ENCODE data around the gene CXorf65.

Gene CXorf65

DNA sequence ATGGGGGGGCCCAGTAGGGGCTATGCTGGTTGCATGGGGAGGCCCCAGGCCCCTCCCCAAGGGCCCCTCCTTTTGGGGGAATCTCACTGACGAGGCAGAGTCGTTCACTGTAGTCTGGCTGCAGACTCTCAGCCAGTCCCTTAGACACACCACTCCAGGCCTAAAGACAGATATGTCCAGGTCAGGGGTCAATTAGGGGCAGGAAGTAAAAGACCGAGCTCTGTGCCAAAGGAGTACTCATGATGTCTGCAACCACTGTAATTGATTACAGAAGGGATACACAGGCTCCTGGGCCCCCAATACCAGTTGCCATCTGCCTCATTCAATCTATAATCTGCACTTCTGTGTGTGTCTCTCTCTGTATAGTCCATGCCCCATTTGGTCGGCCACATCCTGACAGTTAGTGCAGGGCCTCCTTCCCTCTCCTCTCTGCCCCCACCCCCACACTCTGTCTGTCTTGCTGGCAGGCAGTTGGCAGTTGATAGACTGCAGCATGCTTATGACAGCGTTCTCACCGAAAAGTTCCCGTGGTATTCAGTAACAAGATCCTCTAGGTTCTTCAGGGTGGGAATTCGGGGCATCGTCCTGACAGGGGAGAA lies 1.3 kb upstream of the CXorf65 start:
- no peaks in the 10 kb centered on the region for H3K27me3 ChIP-seq (ENCODE audit: control insufficient read depth in 1 of 2, insufficient read depth in 2 of 2, low read length in 2 of 2)
- H3K9me3 ChIP-seq (ENCODE audit: control insufficient read depth in 1 of 2, low read length in 2 of 2): no peaks in the 10 kb centered on the region
- H3K27ac ChIP-seq (ENCODE audit: low read depth, low read length): no peak overlapping the region
- no peaks in the 10 kb centered on the region for H3K36me3 ChIP-seq (ENCODE audit: control insufficient read depth in 1 of 2, insufficient read depth in 2 of 2, low read length in 2 of 2)
- no peak overlapping the region for H3K4me3 ChIP-seq (ENCODE audit: low read depth in 1 of 2, low read length in 2 of 2)
- H3K4me1 ChIP-seq (ENCODE audit: control insufficient read depth in 1 of 2, insufficient read depth in 2 of 2, low read length in 2 of 2): peaks cover 15 to 24% of the 10 kb centered on the region in 2 donors
- no peak overlapping the region for H3K9ac ChIP-seq (ENCODE audit: low read depth in 1 of 2, low read length in 2 of 2)

DNA sequence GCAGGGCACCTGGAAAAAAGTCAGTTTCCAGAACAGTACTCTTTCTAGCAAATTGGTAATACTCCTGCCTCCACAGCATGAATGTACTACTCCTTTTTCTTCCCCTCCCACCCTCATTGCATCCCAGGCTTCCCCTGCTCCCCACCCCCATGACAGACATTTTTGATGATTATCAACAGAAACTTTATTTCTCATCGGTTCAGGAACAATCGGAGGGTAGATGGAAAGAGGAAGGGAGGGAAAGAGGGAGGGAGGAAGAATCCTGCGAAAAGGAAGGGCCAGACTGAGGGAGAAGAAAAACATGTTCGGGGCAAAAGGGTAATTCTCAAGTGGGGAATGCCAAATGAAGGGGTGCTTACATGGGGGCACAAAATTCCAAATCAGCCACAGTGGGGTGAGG lies 705 bp upstream of the CXorf65 start:
- no peaks in the 10 kb centered on the region for H3K9me3 ChIP-seq (ENCODE audit: control insufficient read depth in 1 of 2, low read length in 2 of 2)
- no peak overlapping the region for H3K9ac ChIP-seq (ENCODE audit: low read depth in 1 of 2, low read length in 2 of 2)
- no peak overlapping the region for H3K4me3 ChIP-seq (ENCODE audit: low read depth in 1 of 2, low read length in 2 of 2)
- H3K4me1 ChIP-seq (ENCODE audit: control insufficient read depth in 1 of 2, insufficient read depth in 2 of 2, low read length in 2 of 2): peaks cover 15 to 23% of the 10 kb centered on the region in 2 donors
- no peaks in the 10 kb centered on the region for H3K36me3 ChIP-seq (ENCODE audit: control insufficient read depth in 1 of 2, insufficient read depth in 2 of 2, low read length in 2 of 2)
- H3K27me3 ChIP-seq (ENCODE audit: control insufficient read depth in 1 of 2, insufficient read depth in 2 of 2, low read length in 2 of 2): no peaks in the 10 kb centered on the region
- no peak overlapping the region for H3K27ac ChIP-seq (ENCODE audit: low read depth, low read length)

DNA sequence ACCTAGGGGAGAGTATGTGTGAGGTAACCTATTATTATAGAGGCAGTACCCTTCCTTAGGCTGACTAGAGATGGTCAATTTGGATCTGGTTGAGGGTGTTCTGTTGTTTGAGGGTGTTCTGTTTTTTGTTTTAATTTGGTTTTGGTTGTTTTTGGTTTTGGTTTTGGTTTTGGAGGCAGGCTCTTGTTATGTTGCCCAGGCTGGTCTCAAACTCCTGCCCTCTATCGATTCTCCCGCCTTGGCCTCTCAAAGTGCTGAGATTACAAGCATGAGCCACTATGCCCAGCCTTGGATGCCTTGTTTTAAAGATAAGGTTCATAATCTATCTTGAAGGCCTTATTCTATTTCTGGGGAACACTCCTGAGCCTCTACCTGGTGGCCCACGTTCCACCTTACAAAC lies 912 bp downstream of the CXorf65 start:
- Histone ChIP-seq H3K27ac (ENCODE audit: low read depth, low read length) (no peak overlapping the region), H3K27me3 (ENCODE audit: control insufficient read depth in 1 of 2, insufficient read depth in 2 of 2, low read length in 2 of 2) (no peaks in the 10 kb centered on the region), H3K36me3 (ENCODE audit: control insufficient read depth in 1 of 2, insufficient read depth in 2 of 2, low read length in 2 of 2) (peaks cover 0 to 3% of the 10 kb centered on the region in 2 donors), H3K4me1 (ENCODE audit: control insufficient read depth in 1 of 2, insufficient read depth in 2 of 2, low read length in 2 of 2) (peaks cover 13 to 15% of the 10 kb centered on the region in 2 donors), H3K4me3 (ENCODE audit: low read depth in 1 of 2, low read length in 2 of 2) (no peak overlapping the region), H3K9ac (ENCODE audit: low read depth in 1 of 2, low read length in 2 of 2) (no peak overlapping the region), H3K9me3 (ENCODE audit: control insufficient read depth in 1 of 2, low read length in 2 of 2) (no peaks in the 10 kb centered on the region)

DNA sequence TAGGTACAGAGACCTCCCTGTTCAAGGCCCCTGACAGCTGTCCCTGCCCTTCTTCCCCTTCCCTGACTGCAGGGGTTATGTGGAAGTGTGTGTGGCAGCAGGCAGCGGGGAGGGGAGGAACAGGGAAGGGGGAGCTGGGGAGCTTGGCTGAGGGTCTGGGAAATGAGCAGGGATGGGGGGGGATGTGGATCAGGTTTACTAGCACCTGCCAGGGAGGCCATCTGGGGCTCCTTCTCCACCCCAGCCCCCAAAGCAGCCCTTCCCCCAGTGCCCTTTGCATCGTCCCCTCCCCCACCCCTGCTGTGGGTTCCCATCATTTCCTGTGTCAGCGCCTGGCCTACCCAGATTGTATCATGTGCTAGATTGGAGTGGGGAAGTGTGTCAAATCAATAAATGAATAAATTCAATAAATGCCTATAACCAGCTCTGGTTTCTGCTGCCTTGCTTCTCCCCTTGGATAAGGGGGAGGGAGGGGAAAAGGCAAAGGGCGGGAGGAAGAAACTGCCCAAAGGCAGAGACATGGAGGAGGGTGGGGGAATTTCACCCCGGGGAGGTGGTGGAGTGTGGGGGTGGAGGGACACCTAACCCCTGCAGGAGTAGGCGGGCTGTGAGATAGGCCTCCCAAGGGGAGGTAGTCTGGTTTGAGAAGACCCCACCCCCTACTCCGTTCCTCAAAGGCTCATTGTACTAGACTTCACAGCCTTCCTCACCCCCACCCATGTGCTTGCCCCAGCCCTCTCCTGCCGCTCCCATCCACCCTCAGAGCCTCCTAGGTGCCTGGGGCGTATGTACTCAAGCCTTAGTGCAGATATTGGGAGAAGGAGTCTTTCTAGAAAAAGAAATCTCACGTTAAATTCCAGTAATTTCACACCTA lies 3.2 kb downstream of the CXorf65 start:
- Histone ChIP-seq H3K9ac (ENCODE audit: low read depth in 1 of 2, low read length in 2 of 2) (peak overlapping the region in 1 of 2 donors; percentile 24), H3K27ac (ENCODE audit: low read depth, low read length) (peak overlapping the region; percentile 42), H3K27me3 (ENCODE audit: control insufficient read depth in 1 of 2, insufficient read depth in 2 of 2, low read length in 2 of 2) (no peaks in the 10 kb centered on the region)

DNA sequence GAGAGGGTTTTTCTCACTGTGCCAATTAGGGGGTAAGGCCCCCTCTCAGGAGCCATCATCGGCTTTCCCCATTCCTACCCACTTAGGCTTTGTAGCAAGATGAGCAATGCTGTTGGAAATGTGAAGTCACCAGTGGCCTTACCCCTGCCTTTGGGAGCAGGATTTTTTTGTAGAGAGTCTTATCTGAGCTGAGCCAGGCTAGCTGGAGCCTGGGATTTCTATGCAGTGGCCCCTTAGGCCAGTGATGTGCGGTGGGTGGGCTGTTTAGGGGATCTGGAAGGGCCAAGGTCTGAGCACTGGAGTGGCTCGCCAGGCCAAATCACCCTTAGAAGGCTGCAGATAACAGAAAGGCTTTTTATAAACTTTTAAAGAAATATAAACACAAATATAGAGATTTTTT lies 4.2 kb downstream of the CXorf65 start:
- no peak overlapping the region for H3K9ac ChIP-seq (ENCODE audit: low read depth in 1 of 2, low read length in 2 of 2)
- H3K27ac ChIP-seq (ENCODE audit: low read depth, low read length): no peak overlapping the region
- H3K27me3 ChIP-seq (ENCODE audit: control insufficient read depth in 1 of 2, insufficient read depth in 2 of 2, low read length in 2 of 2): no peaks in the 10 kb centered on the region

More for the DNA sequence above, 3.2 kb downstream of the CXorf65 start:
- Histone ChIP-seq H3K4me1 (ENCODE audit: control insufficient read depth in 1 of 2, insufficient read depth in 2 of 2, low read length in 2 of 2) (peaks cover 15 to 16% of the 10 kb centered on the region in 2 donors), H3K4me3 (ENCODE audit: low read depth in 1 of 2, low read length in 2 of 2) (peak overlapping the region; percentile 16 to 43), H3K36me3 (ENCODE audit: control insufficient read depth in 1 of 2, insufficient read depth in 2 of 2, low read length in 2 of 2) (peaks cover 0 to 3% of the 10 kb centered on the region in 2 donors), H3K9me3 (ENCODE audit: control insufficient read depth in 1 of 2, low read length in 2 of 2) (no peaks in the 10 kb centered on the region)

DNA sequence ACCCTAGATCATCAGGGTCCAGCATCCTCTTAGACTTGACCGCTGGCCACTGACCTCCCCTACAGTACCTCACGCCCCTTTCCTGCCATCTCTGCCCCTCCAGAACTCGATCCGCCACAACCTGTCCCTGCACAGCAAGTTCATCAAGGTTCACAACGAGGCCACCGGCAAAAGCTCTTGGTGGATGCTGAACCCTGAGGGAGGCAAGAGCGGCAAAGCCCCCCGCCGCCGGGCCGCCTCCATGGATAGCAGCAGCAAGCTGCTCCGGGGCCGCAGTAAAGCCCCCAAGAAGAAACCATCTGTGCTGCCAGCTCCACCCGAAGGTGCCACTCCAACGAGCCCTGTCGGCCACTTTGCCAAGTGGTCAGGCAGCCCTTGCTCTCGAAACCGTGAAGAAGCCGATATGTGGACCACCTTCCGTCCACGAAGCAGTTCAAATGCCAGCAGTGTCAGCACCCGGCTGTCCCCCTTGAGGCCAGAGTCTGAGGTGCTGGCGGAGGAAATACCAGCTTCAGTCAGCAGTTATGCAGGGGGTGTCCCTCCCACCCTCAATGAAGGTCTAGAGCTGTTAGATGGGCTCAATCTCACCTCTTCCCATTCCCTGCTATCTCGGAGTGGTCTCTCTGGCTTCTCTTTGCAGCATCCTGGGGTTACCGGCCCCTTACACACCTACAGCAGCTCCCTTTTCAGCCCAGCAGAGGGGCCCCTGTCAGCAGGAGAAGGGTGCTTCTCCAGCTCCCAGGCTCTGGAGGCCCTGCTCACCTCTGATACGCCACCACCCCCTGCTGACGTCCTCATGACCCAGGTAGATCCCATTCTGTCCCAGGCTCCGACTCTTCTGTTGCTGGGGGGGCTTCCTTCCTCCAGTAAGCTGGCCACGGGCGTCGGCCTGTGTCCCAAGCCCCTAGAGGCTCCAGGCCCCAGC lies 5.7 kb downstream of the CXorf65 start:
- peaks cover 21 to 28% of the 10 kb centered on the region in 2 donors for H3K4me1 ChIP-seq (ENCODE audit: control insufficient read depth in 1 of 2, insufficient read depth in 2 of 2, low read length in 2 of 2)
- no peaks in the 10 kb centered on the region for H3K9me3 ChIP-seq (ENCODE audit: control insufficient read depth in 1 of 2, low read length in 2 of 2)
- no peak overlapping the region for H3K27ac ChIP-seq (ENCODE audit: low read depth, low read length)
- no peak overlapping the region for H3K4me3 ChIP-seq (ENCODE audit: low read depth in 1 of 2, low read length in 2 of 2)
- H3K36me3 ChIP-seq (ENCODE audit: control insufficient read depth in 1 of 2, insufficient read depth in 2 of 2, low read length in 2 of 2): peaks cover 0 to 3% of the 10 kb centered on the region in 2 donors
- H3K27me3 ChIP-seq (ENCODE audit: control insufficient read depth in 1 of 2, insufficient read depth in 2 of 2, low read length in 2 of 2): no peaks in the 10 kb centered on the region
- no peak overlapping the region for H3K9ac ChIP-seq (ENCODE audit: low read depth in 1 of 2, low read length in 2 of 2)

More for the DNA sequence above, 4.2 kb downstream of the CXorf65 start:
- H3K4me1 ChIP-seq (ENCODE audit: control insufficient read depth in 1 of 2, insufficient read depth in 2 of 2, low read length in 2 of 2): peaks cover 21 to 22% of the 10 kb centered on the region in 2 donors
- no peak overlapping the region for H3K4me3 ChIP-seq (ENCODE audit: low read depth in 1 of 2, low read length in 2 of 2)
- no peaks in the 10 kb centered on the region for H3K9me3 ChIP-seq (ENCODE audit: control insufficient read depth in 1 of 2, low read length in 2 of 2)
- H3K36me3 ChIP-seq (ENCODE audit: control insufficient read depth in 1 of 2, insufficient read depth in 2 of 2, low read length in 2 of 2): peaks cover 0 to 3% of the 10 kb centered on the region in 2 donors

DNA sequence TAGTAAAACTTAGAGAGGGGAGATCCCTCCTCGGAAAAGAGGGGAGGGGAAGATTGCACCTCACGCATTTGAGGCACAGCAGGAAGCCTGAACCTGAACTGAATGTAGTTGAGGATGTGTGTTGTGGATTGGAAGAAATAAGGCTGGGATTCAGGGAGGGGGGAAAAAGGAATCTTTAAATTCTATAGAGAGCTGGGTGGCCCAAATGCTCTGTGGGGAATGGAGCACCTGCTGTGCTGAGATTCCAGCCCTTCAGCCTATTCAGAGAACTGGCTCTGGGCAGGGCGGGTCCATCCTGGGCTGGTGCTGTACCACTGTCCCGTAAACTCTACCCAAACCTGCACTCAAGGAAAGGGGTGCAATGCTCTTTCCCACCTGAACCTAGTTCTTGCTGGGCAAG lies 6.8 kb downstream of the CXorf65 start:
- Histone ChIP-seq H3K27me3 (ENCODE audit: control insufficient read depth in 1 of 2, insufficient read depth in 2 of 2, low read length in 2 of 2) (no peaks in the 10 kb centered on the region), H3K4me1 (ENCODE audit: control insufficient read depth in 1 of 2, insufficient read depth in 2 of 2, low read length in 2 of 2) (peaks cover 25 to 33% of the 10 kb centered on the region in 2 donors), H3K27ac (ENCODE audit: low read depth, low read length) (no peak overlapping the region), H3K9me3 (ENCODE audit: control insufficient read depth in 1 of 2, low read length in 2 of 2) (no peaks in the 10 kb centered on the region), H3K36me3 (ENCODE audit: control insufficient read depth in 1 of 2, insufficient read depth in 2 of 2, low read length in 2 of 2) (peaks cover 0 to 3% of the 10 kb centered on the region in 2 donors), H3K4me3 (ENCODE audit: low read depth in 1 of 2, low read length in 2 of 2) (no peak overlapping the region), H3K9ac (ENCODE audit: low read depth in 1 of 2, low read length in 2 of 2) (no peak overlapping the region)

DNA sequence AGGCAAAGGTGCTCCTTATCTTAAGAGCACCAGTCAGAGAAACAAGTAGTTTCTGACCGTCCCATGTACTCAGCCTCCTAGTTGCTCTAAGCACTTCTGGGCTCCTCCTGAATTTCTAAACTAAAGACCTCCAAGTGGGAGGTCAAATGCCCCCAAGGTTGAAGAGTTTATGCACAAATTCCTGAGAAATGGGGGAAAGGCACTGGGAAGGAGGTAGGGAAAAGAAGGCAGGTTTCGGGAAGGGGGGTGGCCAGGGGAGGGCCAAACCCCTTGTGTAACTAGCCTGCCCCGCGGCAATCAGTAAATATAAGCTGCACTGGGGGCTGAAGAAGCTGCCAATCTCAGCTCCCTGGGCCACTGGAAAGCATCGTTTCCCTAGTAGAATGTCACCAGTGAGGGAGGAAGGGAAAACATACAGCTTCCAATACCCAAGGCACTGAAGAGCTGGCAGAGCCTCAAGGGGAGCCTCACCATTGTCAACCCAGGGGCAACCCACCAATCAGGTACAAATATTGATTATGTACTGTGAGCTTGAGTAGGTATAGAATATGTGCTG lies 7.5 kb downstream of the CXorf65 start:
- Histone ChIP-seq H3K36me3 (ENCODE audit: control insufficient read depth in 1 of 2, insufficient read depth in 2 of 2, low read length in 2 of 2) (peaks cover 0 to 3% of the 10 kb centered on the region in 2 donors), H3K27ac (ENCODE audit: low read depth, low read length) (no peak overlapping the region), H3K9ac (ENCODE audit: low read depth in 1 of 2, low read length in 2 of 2) (no peak overlapping the region), H3K9me3 (ENCODE audit: control insufficient read depth in 1 of 2, low read length in 2 of 2) (no peaks in the 10 kb centered on the region), H3K4me3 (ENCODE audit: low read depth in 1 of 2, low read length in 2 of 2) (no peak overlapping the region), H3K27me3 (ENCODE audit: control insufficient read depth in 1 of 2, insufficient read depth in 2 of 2, low read length in 2 of 2) (no peaks in the 10 kb centered on the region), H3K4me1 (ENCODE audit: control insufficient read depth in 1 of 2, insufficient read depth in 2 of 2, low read length in 2 of 2) (peaks cover 18 to 26% of the 10 kb centered on the region in 2 donors)

DNA sequence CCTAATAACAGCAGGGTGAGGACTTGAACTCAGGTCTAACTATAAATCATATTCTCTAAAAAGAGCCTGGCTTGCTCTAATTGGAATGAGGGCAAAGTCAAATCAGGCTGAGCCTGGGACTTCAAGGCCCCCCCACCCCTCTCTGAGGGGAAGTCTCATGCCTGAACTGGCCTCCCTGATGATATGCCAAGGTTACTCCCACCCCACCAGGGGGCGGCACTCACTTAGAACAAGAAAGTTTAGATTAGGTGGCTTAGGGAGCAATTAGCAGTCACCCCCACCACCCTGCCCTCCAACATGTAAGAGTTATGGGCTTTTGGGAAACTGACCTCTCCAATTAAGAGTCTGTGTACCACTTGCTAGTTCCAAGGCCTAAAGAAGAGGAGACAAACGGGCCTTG lies 8.2 kb downstream of the CXorf65 start:
- no peak overlapping the region for H3K27ac ChIP-seq (ENCODE audit: low read depth, low read length)

More for the DNA sequence above, 8.2 kb downstream of the CXorf65 start:
- H3K4me3 ChIP-seq (ENCODE audit: low read depth in 1 of 2, low read length in 2 of 2): no peak overlapping the region
- H3K9me3 ChIP-seq (ENCODE audit: control insufficient read depth in 1 of 2, low read length in 2 of 2): no peaks in the 10 kb centered on the region
- H3K4me1 ChIP-seq (ENCODE audit: control insufficient read depth in 1 of 2, insufficient read depth in 2 of 2, low read length in 2 of 2): peaks cover 11 to 21% of the 10 kb centered on the region in 2 donors
- H3K9ac ChIP-seq (ENCODE audit: low read depth in 1 of 2, low read length in 2 of 2): no peak overlapping the region
- no peaks in the 10 kb centered on the region for H3K27me3 ChIP-seq (ENCODE audit: control insufficient read depth in 1 of 2, insufficient read depth in 2 of 2, low read length in 2 of 2)
- H3K36me3 ChIP-seq (ENCODE audit: control insufficient read depth in 1 of 2, insufficient read depth in 2 of 2, low read length in 2 of 2): peaks cover 0 to 3% of the 10 kb centered on the region in 2 donors
